ENCODE data around the gene CLVS2.

The CLVS2 gene

GRCh38 chr6:123027408-123027807 lies 31.4 kb downstream of the CLVS2 start:
- no peak for DNase-seq

GRCh38 chr6:123028263-123028662 lies 32.2 kb downstream of the CLVS2 start:
- no peak for DNase-seq

- DNase-seq, result no peak
These were observed 34.2 kb downstream of the CLVS2 start for GRCh38 chr6:123030282-123030681.

GRCh38 chr6:123036648-123037047 lies 40.6 kb downstream of the CLVS2 start:
- DNase-seq, result no peak

- DNase-seq, result no peak
These were observed 43.4 kb downstream of the CLVS2 start for GRCh38 chr6:123039431-123039830.

- DNase-seq, result no peak
These were observed 46.4 kb downstream of the CLVS2 start for GRCh38 chr6:123042401-123042800.

- no peak for DNase-seq
These were observed 48.4 kb downstream of the CLVS2 start for GRCh38 chr6:123044341-123044860.

- no peak for DNase-seq
These were observed 57.7 kb downstream of the CLVS2 start for GRCh38 chr6:123053602-123054225.

GRCh38 chr6:123055256-123055655 lies 59.2 kb downstream of the CLVS2 start:
- no peak for DNase-seq

- no peak for DNase-seq
These were observed 66.6 kb downstream of the CLVS2 start for GRCh38 chr6:123062670-123063069.

- no peak for DNase-seq
These were observed 68.0 kb downstream of the CLVS2 start for GRCh38 chr6:123064038-123064437.

- no peak for DNase-seq
These were observed 78.6 kb downstream of the CLVS2 start for GRCh38 chr6:123074616-123075015.

GRCh38 chr6:123085403-123085802 lies 89.4 kb downstream of the CLVS2 start:
- DNase-seq, result no peak

- no peak for DNase-seq
These were observed 93.2 kb downstream of the CLVS2 start for GRCh38 chr6:123089226-123089625.

- no peak for DNase-seq
These were observed 95.3 kb downstream of the CLVS2 start for GRCh38 chr6:123091091-123091895.

GRCh38 chr6:123091896-123092271 lies 95.8 kb downstream of the CLVS2 start:
- DNase-seq, result no peak

- no peak for DNase-seq
These were observed 98.8 kb downstream of the CLVS2 start for GRCh38 chr6:123094795-123095194.

GRCh38 chr6:123105561-123105960 lies 109.5 kb downstream of the CLVS2 start:
- no peak for DNase-seq

GRCh38 chr6:123116370-123116769 lies 120.3 kb downstream of the CLVS2 start:
- DNase-seq, result no peak

GRCh38 chr6:123117145-123117908 lies 121.3 kb downstream of the CLVS2 start:
- no peak for DNase-seq

GRCh38 chr6:123118811-123119210 lies 122.8 kb downstream of the CLVS2 start:
- peak in 1 of 2 experiments; percentile 0 for DNase-seq
